Spleen (tissue), 11 donors: Measurements from ENCODE around the gene TXNDC11. TPM values are rescaled to one million over a fixed set of nuclear protein-coding genes. Genes with fewer than 3 reads are reported as not detected.

Experiments used
- DNase-seq: peaks from one replicate; pipeline ENCODE4 v3.0.0-alpha.2; 2020
- H3K27ac ChIP-seq, 8 donors: fragments of 200-600 bp; sonication (generic) in 7 of 8; 1 replicate in 4 of 8; 2 replicates in 4 of 8; pipeline versions ENCODE4 v1.5.0 to v1.8.0; 2016 to 2021; ENCODE audit warnings: inconsistent platforms in 4 of 8, mild to moderate bottlenecking in 4 of 8, moderate library complexity in 1 of 8
- H3K27me3 ChIP-seq, 7 donors: fragments of 200-600 bp; sonication (generic) in 6 of 7; replicated peaks in 1 of 7; 1 replicate in 4 of 7; 2 replicates in 3 of 7; pipeline versions ENCODE4 v1.5.0 to v1.8.0; 2016 to 2021; ENCODE audit warnings: inconsistent platforms in 3 of 7, mild to moderate bottlenecking in 1 of 7
- H3K36me3 ChIP-seq, 6 donors: fragments of 200-600 bp; sonication (generic) in 5 of 6; 1 replicate in 4 of 6; 2 replicates in 2 of 6; pipeline versions ENCODE4 v1.5.0 to v1.8.0; 2016 to 2021; ENCODE audit warnings: inconsistent platforms in 2 of 6
- H3K4me1 ChIP-seq, 6 donors: fragments of 200-600 bp; sonication (generic) in 5 of 6; 1 replicate in 3 of 6; 2 replicates in 3 of 6; pipeline versions ENCODE4 v1.5.0 to v1.8.0; 2016 to 2021; ENCODE audit warnings: inconsistent platforms in 3 of 6
- H3K4me3 ChIP-seq, 8 donors: fragments of 200-600 bp; sonication (generic) in 7 of 8; 1 replicate in 4 of 8; 2 replicates in 4 of 8; pipeline versions ENCODE4 v1.5.0 to v1.8.0; 2016 to 2021; ENCODE audit warnings: inconsistent platforms in 4 of 8, mild to moderate bottlenecking in 4 of 8, moderate library complexity in 2 of 8
- H3K9me3 ChIP-seq, 8 donors: fragments of 200-600 bp; sonication (generic) in 7 of 8; 1 replicate in 4 of 8; 2 replicates in 4 of 8; pipeline versions ENCODE4 v1.5.0 to v1.8.0; 2016 to 2021; ENCODE audit warnings: inconsistent platforms in 4 of 8
- POLR2A ChIP-seq, 3 donors: fragments of 450-650 bp; IDR thresholded peaks; one replicate each; pipeline ENCODE4 v1.5.1; 2017; ENCODE audit warnings: antibody characterized with exemption in 3 of 3, mild to moderate bottlenecking in 1 of 3
- POLR2AphosphoS5 ChIP-seq, 3 donors: sonication (generic); formaldehyde crosslinking; IDR thresholded peaks; one replicate each; pipeline ENCODE4 v1.5.1; 2017; ENCODE audit warnings: antibody characterized with exemption in 3 of 3
- WGBS, 5 donors: extraction: QIAGEN DNeasy Blood & Tissue Kit in 3 of 5; methylation state at CpG; one replicate each; pipeline versions ENCODE4 v1.1.5 to v1.1.7; 2013 to 2018; 5-methylcytosine and 5-hydroxymethylcytosine counted together
- intact Hi-C: fragments of 100-400 bp; cut with DNase I; formaldehyde crosslinking; loops from one replicate; pipeline ENCODE4 v1.15.0; 2023; ENCODE audit warnings: low total_unique reads
- polyA plus RNA-seq, 3 donors: library from polyadenylated mRNA; stranded (reverse); fragments of 200-250 nt; gene quantifications; one replicate each; pipeline ENCODE4 v1.2.1, GENCODE V29; 2013
- total RNA-seq, 7 donors: library from RNA; depleted of rRNA in 3 of 7; stranded (reverse); fragments of >200 nt in 3 of 7; fragmentation: NEBNext Ultra II Directional in 4 of 7; extraction: Animal tissue kit (Norgen Biotek cat#: 25700) in 4 of 7; gene quantifications; one replicate each; pipeline versions ENCODE4 v1.1.0 to v1.2.1, GENCODE V29; 2016 to 2021
- TF ChIP-seq, protein P1 (sequence below), 11 experiments: fragments of 200-600 bp in 7 of 11; fragments of 450-650 bp in 4 of 11; sonication (generic) in 4 of 11; IDR thresholded peaks in 8 of 11; conservative IDR thresholded peaks in 3 of 11; 1 replicate in 7 of 11; 2 replicates in 4 of 11; pipeline versions ENCODE4 v1.4.0 to v1.8.0; 2016 to 2021; ENCODE audit warnings: antibody characterized with exemption in 11 of 11, inconsistent platforms in 4 of 11, mild to moderate bottlenecking in 1 of 11
- donor health status: healthy with polysubstance abuse.
- donor health status: DM: no; HTN: no; CAD: no; lungs with moderate emphysema.
- donor health status: DM: no; HTN: no; CAD: no.
- donor health status: Bipolar disorder and iron deficiency.
- donor health status: healthy.
- donor health status: DM: no; HTN: no; CAD: no.
- donor health status: DM: yes; HTN: yes; CAD: no.

The TXNDC11 gene
- total and polyA plus RNA-seq, 10 donors, result 28.3 to 104 (median 49.3) TPM

DNA sequence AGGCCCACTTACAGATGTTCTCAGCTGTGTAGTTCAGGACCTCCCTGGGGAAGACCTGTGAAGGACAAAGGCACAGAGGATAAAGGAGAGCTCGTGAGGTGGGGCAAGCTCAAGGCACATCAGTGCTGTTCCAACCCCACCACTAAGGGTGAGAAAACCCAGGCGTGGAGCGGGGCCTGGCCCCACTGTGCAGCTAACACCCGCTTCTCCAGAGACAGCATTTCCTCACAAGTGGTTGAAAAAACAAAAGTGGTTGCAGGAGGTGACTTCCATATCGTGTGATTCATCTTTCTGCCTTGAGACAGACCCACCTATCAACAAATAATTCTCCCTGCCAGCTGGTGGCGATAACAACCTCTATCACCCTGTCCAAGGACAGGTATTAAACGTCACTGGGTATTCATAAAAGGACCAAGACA is 44.4 kb downstream of the TXNDC11 start:
- WGBS, 5 donors, result 55 to 72% (median 69%) methylated on average over 7 of the region's 7 CpGs
- Histone ChIP-seq H3K4me1 (peaks cover 0 to 66% (median 15%) of the 10 kb centered on the region in 6 donors), H3K9me3 (no peaks in the 10 kb centered on the region), H3K27me3 (no peaks in the 10 kb centered on the region), H3K4me3 (no peak overlapping the region), H3K36me3 (peaks cover 0 to 97% (median 57%) of the 10 kb centered on the region in 6 donors), H3K27ac (peak overlapping the region in 2 of 8 donors; percentile 16 to 88)
- intact Hi-C loops, result no loop called here
- no peak for TF ChIP-seq POLR2AphosphoS5 (IDR thresholded peaks at IDR 0.05)
- TF ChIP-seq POLR2A (IDR thresholded peaks at IDR 0.05), result no peak
- TF ChIP-seq, protein P1, sequence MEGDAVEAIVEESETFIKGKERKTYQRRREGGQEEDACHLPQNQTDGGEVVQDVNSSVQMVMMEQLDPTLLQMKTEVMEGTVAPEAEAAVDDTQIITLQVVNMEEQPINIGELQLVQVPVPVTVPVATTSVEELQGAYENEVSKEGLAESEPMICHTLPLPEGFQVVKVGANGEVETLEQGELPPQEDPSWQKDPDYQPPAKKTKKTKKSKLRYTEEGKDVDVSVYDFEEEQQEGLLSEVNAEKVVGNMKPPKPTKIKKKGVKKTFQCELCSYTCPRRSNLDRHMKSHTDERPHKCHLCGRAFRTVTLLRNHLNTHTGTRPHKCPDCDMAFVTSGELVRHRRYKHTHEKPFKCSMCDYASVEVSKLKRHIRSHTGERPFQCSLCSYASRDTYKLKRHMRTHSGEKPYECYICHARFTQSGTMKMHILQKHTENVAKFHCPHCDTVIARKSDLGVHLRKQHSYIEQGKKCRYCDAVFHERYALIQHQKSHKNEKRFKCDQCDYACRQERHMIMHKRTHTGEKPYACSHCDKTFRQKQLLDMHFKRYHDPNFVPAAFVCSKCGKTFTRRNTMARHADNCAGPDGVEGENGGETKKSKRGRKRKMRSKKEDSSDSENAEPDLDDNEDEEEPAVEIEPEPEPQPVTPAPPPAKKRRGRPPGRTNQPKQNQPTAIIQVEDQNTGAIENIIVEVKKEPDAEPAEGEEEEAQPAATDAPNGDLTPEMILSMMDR (IDR thresholded peaks at IDR 0.05 in 8 of 11, conservative IDR thresholded peaks at IDR 0.05 in 3 of 11), result no peak
- DNase-seq, result no peak

DNA sequence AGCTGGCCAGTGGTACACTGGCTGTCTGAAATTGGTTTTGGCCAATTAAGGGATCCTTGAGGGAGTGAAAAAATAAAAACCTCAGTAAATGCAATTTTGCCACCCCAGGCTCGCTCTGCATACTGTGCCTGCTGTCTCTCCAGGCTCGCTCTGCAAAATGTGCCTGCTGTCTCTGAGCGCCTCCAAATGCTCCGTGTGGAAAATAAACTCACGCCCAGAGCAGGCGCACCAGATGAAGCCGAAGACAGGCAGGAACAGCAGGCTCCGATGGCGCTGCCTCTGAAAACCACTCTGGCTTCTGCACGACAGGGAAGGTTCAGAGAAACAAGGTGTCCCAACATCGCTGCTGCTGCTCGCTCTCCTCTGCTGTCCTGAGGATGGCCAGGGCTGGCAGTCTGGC is 45.3 kb downstream of the TXNDC11 start:
- TF ChIP-seq POLR2AphosphoS5 (IDR thresholded peaks at IDR 0.05), result peak in 1 of 3 donors; percentile 45
- no peak for TF ChIP-seq POLR2A (IDR thresholded peaks at IDR 0.05)
- TF ChIP-seq, protein P1 (IDR thresholded peaks at IDR 0.05 in 8 of 11, conservative IDR thresholded peaks at IDR 0.05 in 3 of 11), result no peak
- H3K36me3 ChIP-seq, result peaks cover 0 to 97% (median 57%) of the 10 kb centered on the region in 6 donors

DNA sequence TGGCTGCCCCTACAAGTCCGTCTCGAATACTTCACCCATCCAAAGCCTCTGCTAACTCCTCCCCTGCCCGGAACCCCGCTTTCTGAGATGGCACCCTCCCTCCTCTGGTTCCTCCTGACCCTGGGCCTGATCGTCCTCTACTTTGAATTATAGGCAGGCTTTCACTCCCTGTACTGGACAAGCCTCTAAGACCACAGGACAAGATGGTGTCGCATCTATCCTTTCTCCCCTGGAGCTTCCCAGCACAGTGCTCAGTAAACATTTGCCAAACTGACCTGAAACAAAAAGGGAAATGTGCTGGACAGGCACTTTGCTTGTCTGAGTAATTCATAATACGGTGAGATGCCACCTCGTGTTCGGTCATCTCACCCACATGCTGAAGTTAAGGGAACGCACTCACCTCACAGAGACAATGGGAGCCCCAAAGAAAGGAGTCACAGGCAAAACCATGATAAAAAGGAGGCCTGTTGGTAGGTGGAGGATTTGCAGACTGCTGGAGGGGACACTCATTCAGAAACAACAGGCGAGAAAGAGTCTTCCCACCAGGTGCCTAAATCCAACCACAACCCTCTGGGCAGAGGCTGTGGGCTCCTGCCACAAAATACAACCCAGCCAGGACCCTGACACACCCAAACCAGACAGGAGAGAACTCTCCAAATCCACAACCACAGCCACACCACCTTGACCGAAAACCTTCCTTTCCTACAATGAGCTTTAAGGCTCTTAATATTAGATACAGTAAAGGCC is 46.2 kb downstream of the TXNDC11 start:
- Histone ChIP-seq H3K27ac (no peak overlapping the region), H3K9me3 (no peaks in the 10 kb centered on the region), H3K27me3 (no peaks in the 10 kb centered on the region), H3K4me1 (peaks cover 4 to 59% (median 15%) of the 10 kb centered on the region in 6 donors), H3K4me3 (no peak overlapping the region), H3K36me3 (peaks cover 0 to 97% (median 66%) of the 10 kb centered on the region in 6 donors)
- 88 to 95% (median 94%) methylated on average over 12 of the region's 12 CpGs for WGBS, 5 donors
- intact Hi-C loops, result no loop called here
- TF ChIP-seq, protein P1 (IDR thresholded peaks at IDR 0.05 in 8 of 11, conservative IDR thresholded peaks at IDR 0.05 in 3 of 11), result no peak
- TF ChIP-seq POLR2A (IDR thresholded peaks at IDR 0.05) (no peak), POLR2AphosphoS5 (IDR thresholded peaks at IDR 0.05) (no peak)
- DNase-seq, result no peak

More for the DNA sequence above, 45.3 kb downstream of the TXNDC11 start:
- WGBS, 5 donors, result 97 to 99% (median 97%) methylated on average over 12 of the region's 12 CpGs
- DNase-seq, result no peak
- intact Hi-C loops, result no loop called here
- H3K27me3 ChIP-seq, result no peaks in the 10 kb centered on the region
- peaks cover 0 to 65% (median 15%) of the 10 kb centered on the region in 6 donors for H3K4me1 ChIP-seq
- no peak overlapping the region for H3K4me3 ChIP-seq
- peak overlapping the region in 2 of 8 donors; percentile 16 to 88 for H3K27ac ChIP-seq
- H3K9me3 ChIP-seq, result no peaks in the 10 kb centered on the region

DNA sequence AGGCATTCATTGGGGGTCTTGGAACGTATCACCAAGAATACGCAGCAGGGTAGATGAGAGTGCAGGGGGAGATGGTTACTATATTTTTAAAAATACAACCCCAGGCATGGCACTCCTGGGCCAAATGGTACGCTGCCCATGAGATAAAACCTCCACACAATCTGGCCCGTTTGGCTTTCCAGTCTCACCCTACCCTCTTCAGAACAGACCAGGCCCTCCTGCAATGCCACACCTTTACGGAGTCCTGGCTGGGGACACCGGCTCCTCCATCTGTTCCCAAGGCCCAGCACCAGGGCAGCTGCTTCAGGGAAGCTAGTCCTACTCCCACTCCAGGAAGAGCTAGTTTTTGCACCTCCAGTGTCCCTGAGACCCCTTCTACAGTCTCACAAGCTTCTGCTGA is 50.0 kb downstream of the TXNDC11 start:
- WGBS, 5 donors, result 92 to 96% (median 94%) methylated on average over 6 of the region's 6 CpGs
- intact Hi-C loops, result no loop called here

More for the DNA sequence above, 50.0 kb downstream of the TXNDC11 start:
- TF ChIP-seq POLR2AphosphoS5 (IDR thresholded peaks at IDR 0.05), result no peak
- H3K27me3 ChIP-seq, result no peaks in the 10 kb centered on the region
- no peak overlapping the region for H3K4me3 ChIP-seq
- DNase-seq, result no peak
- H3K27ac ChIP-seq, result peak overlapping the region in 1 of 8 donors; percentile 1
- H3K9me3 ChIP-seq, result no peaks in the 10 kb centered on the region
- H3K4me1 ChIP-seq, result peaks cover 16 to 59% (median 28%) of the 10 kb centered on the region in 6 donors
- peaks cover 0 to 89% (median 54%) of the 10 kb centered on the region in 6 donors for H3K36me3 ChIP-seq
